Activated T-cell treated with anti-CD3 and anti-CD28 coated beads for 48 hours (primary cell): ENCODE data around the gene TNFSF13.

Experiments used
- DNase-seq: peaks from one replicate; pipeline ENCODE4 v3.0.0-alpha.2; 2020; ENCODE audit warnings: low read depth

Gene TNFSF13, protein sequence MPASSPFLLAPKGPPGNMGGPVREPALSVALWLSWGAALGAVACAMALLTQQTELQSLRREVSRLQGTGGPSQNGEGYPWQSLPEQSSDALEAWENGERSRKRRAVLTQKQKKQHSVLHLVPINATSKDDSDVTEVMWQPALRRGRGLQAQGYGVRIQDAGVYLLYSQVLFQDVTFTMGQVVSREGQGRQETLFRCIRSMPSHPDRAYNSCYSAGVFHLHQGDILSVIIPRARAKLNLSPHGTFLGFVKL

DNA sequence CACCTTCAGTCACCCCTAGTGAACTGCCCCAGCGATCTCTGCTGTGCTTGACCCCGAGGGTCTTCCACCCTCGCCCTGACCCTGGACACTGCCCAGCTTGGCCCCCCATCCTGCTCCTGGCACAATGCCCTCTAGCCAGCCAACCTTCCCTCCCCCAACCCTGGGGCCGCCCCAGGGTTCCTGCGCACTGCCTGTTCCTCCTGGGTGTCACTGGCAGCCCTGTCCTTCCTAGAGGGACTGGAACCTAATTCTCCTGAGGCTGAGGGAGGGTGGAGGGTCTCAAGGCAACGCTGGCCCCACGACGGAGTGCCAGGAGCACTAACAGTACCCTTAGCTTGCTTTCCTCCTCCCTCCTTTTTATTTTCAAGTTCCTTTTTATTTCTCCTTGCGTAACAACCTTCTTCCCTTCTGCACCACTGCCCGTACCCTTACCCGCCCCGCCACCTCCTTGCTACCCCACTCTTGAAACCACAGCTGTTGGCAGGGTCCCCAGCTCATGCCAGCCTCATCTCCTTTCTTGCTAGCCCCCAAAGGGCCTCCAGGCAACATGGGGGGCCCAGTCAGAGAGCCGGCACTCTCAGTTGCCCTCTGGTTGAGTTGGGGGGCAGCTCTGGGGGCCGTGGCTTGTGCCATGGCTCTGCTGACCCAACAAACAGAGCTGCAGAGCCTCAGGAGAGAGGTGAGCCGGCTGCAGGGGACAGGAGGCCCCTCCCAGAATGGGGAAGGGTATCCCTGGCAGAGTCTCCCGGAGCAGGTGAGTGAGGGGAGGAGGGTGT, at the start of gene TNFSF13:
Gene TNFSF13 (plus strand): TSS at position 207 of the 776 bp plus-strand sequence. CDS start 290 bp downstream, at position 497.
- DNase-seq, result no peak

DNA sequence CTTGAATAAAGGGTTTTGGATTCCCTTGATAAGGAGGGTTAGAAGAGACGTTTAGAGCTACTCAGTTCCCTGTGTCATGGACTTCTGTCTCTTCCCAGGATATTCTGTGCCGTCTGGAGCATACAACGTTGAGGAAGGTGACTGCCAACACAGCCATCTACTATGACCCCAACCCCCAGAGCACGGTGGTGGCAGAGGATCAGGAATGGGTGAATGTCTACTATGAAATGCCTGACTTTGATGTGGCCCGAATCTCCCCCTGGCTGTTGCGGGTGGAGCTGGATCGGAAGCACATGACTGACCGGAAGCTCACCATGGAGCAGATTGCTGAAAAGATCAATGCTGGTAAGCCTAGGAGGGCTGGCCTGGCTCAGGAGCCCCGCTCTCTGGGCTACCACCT, 49.7 kb upstream of the TNFSF13 start:
- DNase-seq, result no peak

DNA sequence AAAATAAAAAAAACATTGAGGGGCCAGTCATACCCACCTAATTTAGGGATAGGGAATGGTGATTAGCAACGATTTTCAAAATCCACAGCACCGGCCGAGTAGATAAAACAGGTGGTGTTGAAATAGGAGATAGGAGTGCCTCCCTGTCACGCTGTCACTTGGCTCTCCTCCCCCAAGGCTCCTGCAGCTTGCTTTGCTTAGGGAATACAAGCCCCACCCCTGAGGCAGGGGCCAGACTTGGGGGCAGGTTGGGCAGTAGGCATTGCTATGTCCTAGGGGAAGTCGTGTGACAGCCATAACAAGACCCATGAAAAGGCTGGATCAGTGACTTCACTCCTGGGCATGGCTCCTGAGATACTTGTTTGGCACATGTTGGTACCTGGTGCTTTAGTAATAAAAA, 48.6 kb upstream of the TNFSF13 start:
- DNase-seq, result no peak

DNA sequence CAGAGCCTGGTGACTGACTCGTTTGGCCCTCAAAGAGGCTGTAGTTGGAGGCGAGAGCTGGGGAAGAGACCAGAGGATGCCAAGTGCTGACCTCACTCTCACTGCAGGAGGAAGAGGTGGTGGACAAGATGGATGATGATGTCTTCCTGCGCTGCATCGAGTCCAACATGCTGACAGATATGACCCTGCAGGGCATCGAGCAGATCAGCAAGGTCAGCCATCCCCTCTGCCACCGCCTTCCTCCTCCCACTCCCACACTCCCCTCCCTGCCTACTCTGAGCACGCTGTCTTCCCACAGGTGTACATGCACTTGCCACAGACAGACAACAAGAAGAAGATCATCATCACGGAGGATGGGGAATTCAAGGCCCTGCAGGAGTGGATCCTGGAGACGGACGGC, 47.4 kb upstream of the TNFSF13 start:
- DNase-seq, result no peak

DNA sequence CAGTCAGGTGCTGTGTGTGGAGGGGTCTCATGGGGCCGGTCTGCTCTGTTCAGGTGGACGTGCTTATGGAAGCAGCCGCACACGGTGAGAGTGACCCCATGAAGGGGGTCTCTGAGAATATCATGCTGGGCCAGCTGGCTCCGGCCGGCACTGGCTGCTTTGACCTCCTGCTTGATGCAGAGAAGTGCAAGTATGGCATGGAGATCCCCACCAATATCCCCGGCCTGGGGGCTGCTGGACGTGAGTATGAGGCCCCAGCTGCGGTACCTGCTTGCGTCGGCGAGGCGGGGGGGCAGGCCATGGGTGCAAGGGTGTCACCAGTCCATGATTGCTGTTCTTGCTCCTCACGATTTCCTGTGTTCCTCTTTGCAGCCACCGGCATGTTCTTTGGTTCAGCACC, 46.4 kb upstream of the TNFSF13 start:
- no peak for DNase-seq

DNA sequence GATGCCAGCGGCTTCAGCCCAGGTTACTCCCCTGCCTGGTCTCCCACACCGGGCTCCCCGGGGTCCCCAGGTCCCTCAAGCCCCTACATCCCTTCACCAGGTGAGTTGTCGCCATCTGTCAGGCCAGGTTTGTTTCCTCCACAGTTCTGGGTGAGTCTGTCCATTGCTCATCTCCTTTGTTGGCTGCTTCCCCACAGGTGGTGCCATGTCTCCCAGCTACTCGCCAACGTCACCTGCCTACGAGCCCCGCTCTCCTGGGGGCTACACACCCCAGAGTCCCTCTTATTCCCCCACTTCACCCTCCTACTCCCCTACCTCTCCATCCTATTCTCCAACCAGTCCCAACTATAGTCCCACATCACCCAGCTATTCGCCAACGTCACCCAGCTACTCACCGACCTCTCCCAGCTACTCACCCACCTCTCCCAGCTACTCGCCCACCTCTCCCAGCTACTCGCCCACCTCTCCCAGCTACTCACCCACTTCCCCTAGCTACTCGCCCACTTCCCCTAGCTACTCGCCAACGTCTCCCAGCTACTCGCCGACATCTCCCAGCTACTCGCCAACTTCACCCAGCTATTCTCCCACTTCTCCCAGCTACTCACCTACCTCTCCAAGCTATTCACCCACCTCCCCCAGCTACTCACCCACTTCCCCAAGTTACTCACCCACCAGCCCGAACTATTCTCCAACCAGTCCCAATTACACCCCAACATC, 45.6 kb upstream of the TNFSF13 start:
- DNase-seq, result no peak

DNA sequence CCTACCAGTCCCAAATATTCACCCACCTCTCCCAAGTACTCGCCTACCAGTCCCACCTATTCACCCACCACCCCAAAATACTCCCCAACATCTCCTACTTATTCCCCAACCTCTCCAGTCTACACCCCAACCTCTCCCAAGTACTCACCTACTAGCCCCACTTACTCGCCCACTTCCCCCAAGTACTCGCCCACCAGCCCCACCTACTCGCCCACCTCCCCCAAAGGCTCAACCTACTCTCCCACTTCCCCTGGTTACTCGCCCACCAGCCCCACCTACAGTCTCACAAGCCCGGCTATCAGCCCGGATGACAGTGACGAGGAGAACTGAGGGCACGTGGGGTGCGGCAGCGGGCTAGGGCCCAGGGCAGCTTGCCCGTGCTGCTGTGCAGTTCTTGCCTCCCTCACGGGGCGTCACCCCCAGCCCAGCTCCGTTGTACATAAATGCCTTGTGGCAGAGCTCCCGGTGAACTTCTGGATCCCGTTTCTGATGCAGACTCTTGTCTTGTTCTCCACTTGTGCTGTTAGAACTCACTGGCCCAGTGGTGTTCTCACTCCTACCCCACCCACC, 44.6 kb upstream of the TNFSF13 start:
- DNase-seq, result no peak

DNA sequence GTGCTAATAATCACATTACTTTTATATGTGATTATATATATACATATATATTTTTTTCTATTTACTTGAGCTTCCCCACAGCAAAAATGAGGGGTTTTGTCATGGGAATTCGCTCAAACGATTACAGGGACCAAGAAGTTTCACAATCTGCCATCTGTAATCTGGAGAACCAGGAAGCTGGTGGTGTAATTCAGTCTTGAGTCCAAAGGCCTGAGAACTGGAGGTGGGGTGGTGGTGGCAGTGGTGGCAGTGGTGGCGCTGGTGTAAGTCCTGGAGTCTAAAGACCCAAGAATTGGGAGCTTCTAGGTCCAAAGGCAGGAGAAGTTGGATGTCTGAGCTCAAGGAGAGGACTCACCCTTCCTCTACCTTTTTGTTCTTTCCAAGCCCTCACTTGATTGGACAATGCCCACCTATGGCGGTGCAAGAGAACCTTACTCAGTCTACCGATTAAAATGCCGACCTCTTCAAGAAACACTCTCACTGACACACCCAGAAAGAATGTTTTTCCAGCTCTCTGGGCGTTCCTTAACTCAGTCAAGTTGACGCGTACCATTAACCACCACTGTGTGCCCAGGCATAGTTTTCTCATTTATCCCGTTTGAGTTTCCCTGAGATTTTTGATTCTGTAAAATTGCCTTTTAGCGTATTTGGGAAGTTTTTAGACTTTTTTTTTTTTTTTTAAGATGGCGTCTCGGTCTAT, 42.5 kb upstream of the TNFSF13 start:
- DNase-seq, result no peak

DNA sequence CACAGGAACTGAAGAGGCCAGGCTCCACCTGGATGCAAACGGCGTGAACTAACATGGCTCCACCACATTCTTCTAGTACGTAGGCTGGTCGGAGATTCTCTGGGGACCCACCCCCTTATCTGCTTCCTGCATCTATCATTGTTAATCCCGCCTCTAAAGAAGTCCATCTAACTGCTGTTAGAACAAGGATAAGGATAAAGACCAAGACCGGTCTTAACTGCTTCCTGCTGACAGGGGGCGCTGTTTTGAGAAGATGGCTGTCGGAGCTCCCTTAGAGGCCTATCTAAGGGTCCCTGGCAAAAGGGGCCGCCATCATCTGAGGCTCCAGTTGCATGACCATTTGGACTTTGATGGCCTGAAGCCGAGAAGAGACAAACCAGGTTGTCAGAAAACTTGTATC, 35.5 kb upstream of the TNFSF13 start:
- DNase-seq, result peak; percentile 28

DNA sequence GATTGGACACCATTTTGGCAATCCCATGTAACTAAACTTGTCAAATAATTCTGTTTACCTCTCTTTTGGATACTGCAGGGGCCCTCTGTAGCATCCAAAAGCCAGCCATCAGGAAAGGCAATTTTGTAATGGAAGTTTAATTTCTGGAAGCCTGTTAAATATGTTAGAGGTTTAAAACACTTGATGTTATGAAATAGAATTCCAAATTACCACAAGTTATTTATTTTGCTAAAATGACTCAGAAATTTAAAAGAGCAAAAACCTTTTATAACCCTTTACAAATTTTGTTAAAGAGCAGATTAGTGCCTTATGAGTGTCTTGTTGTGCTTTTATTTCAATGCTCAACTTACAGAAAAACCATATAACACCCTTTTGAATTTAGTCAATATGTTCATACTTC, 29.7 kb upstream of the TNFSF13 start:
- DNase-seq, result no peak

DNA sequence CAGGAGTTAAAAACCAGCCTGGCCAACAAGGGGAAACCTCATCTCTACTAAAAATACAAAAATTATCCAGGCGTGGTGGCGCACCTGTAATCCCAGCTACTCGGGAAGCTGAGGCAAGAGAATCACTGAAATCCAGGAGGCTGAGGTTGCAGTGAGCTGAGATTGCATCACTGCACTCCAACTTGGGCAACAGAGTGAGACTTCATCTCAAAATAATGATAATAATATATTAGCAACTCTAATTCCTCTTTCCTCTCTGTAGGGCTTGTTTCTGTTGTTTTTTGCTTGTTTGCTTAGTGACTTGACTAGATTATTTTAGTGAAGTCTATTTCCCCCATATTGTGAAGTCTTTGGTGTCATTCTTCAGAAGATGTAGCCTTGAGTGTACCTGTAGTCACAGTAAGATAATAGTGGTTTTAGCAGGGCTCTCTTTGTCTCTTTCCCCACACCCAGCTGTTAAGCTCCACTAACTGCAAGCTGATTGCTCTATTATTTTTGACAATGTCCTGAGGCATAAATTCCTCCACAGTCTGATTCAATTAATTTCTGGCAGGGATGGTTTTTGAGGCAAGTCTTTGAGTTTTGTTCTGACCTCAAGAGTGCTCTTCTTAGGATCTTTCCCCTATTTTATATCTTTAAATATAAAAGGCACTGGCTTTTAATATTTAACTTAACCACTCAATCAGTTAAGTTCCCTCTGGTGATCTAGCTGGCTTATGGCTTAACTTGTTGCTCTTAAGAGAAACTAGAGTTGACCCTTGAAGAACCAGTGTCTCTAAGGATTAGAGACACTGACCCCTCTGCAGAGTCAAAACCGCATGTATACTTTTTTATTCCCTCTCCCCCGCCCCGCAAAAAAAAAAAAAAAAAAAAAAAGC, 28.3 kb upstream of the TNFSF13 start:
- DNase-seq, result no peak

DNA sequence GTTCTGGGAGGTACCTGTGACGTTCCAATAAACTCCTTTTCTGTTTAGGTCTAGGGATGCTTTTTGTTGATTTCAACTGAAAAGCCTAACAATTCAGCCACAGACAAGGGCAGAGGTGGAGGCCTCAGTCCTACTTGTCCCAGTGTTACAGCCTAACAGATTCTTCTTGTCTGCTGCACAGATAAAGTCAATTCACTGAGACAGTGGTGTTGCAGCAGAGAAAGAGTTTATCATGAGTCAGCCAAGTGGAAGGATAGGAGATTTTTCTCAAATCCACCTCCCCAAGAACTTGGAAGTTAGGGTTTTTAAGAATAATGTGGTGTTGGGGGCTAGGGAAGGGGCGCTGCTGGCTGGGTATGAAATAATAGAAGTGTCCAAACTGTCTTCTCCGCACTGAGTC, 20.5 kb upstream of the TNFSF13 start:
- DNase-seq, result no peak

DNA sequence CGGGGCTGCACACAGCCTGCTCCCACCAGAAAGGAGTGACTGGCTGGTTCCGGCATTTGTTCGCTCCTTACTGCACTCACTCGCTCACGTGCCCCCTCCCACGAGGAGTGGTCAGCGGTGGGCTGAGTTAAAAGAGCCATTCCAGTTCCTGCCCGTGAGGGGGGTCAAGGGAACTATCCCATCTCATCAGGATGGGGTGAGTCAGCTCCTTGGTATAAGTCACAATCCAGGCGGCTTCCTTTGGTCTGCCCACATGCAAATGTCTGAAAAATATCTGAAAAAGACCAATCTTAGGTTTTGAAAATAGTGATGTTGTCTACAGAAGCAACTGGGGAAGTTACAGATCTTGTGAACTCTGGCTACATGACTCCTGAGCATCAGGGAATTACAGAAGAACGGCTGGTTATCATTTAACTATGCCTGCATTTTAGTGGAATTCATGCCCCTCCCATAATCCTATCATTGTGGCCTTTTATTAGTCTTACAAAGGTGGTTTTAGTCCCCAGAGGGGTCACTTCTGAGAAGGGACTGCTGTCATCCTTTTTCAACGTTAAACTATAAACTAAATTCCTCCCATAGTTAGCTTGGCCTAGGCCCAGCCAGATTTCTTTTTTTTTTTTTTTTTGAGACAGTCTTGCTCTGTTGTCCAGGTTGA, 19.5 kb upstream of the TNFSF13 start:
- DNase-seq, result no peak

DNA sequence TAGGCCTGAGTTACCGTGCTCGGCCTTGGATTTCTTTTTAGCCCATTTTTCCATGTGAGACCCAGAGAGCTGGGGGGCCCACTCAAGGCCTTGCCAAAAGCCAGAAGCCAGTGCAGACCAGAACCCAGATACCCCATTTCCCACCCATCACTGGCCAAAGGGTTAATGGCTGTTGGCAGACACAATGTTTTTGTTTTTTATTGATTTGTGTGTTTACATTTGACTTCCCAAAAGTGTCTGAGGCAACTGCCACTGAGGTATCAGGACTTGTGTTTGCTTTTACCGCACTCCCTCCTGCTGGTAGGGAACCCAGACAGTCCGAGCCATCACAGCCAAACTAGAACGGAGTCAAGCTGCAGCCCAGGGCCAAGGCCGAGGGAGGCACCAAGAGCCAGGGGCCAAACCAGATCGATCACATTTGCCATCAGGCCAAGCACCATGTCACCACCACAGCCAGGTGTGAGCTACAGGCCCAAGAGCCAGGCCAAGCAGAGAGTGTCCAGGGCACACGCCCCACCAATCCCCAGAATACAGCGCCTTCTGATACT, 17.4 kb upstream of the TNFSF13 start:
- no peak for DNase-seq

DNA sequence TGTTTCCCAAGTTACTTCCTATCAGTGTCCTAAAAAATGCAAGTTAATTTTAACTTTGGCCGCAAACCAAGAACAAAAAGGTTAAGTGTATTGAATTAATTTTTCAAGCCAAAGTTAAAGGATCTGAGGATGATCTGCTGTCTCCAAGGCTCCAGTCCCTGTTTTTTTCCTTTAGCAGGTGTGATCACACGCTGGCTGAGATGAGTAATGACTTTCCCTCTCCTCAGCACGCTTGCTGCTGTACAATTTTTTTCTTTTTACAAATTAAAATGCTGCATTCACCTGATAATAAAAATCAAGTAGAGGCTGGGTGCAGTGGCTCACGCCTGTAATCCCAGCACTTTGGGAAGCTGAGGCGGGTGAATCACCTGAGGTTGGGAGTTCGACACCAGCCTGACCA, 13.6 kb upstream of the TNFSF13 start:
- DNase-seq, result no peak

DNA sequence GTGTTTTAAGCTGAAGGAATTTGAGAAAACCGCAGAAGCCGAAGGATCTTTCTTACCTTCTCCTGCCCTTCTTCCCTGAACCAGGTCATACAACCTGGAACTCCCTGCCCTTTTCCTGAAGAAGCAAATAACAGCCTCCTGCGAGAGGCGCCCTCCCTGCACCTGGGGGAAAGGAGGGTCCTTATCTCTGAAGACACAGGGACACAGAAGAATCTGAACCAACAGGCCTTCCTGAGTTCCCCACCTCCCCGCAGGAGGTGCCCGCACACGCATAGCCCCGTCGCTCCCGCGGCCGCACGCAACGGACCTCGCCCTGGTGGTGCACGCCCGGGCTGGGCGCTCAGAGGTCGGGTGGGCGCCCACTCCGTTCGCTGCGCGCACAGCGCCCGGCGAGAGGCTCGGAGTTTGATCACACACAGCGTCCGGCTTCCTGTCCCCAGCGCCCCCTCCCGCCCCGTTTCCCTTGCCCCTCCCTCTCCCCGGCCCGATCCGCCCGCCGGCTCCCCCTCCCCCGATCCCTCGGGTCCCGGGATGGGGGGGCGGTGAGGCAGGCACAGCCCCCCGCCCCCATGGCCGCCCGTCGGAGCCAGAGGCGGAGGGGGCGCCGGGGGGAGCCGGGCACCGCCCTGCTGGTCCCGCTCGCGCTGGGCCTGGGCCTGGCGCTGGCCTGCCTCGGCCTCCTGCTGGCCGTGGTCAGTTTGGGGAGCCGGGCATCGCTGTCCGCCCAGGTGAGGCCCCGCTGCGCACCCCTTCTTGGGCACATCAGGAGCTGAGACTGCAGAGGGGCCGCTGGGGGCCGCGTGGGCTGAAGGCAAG, 9.8 kb upstream of the TNFSF13 start, which contains the start of gene TNFSF12:
Gene TNFSF12 (plus strand): TSS at position 474 of the 816 bp plus-strand sequence. CDS start 96 bp downstream, at position 570.
- peak; percentile 48 for DNase-seq

DNA sequence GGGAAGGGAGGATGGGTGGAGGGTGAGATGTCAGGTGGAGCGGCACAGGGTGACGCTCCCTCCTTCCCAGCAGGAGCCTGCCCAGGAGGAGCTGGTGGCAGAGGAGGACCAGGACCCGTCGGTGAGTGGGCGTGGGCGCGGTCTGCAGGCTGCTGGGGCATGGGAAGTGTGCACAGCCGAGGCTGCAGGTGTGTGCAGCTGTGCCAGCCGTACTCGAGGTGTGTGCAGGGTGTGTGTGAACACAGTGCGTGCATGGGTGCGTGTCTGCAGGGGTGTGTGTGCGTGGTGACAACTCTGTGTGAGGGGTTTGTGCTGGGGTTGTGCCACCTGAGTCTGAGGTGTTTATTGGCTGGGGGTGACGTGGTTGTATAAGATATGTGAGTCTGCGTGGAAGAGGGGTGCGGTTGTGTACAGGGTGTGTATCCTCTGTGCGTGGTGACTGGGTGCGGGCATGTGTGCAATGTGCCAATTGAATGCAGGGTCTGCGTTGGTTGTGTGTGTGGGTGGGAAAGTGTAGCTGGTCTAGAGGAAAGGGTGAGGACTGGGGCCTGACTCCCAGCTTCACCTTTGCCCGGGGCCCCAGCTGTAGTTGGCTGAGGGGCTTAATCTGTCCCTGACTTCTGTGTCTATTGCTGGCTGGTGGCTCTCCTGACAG, 9.0 kb upstream of the TNFSF13 start:
- DNase-seq, result peak; percentile 30

DNA sequence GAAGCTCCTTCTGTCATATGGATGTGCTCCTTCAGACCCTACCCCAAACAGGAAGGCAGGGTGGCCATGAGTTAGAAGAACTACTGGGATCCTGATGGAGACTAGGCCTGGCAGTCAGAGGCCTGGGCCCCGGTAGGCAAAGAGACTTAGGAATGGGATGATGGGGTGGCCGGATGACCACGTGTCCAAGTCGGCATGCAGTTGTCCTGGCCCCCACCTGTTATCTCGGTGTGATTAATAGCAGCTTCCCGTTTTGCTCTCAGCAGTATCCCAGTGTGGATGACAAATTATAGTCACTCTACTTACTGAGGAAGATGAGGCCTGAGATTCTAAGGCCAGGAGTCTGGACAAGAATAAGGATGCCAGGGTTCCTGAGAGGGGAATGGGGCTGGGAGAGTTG, 8.2 kb upstream of the TNFSF13 start:
- DNase-seq, result no peak

DNA sequence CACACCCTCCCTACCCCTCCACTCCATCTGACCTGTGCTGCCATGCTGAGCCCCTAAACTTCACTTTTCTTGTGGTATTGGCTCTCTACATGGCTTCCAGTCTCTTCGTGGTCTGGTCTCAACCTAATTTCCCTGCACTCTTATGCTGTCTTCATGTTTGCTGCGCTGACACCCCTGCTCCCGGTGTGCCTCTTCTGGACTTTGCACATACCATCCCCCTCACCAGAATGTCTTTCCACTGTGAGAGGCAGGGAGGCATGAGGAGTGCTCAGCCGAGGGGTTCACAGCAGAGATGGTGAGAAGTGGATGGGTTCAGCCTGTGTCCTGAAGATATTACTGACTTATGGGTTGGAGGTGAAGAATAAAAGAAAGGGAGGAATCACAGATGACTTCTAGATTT, 7.2 kb upstream of the TNFSF13 start:
- DNase-seq, result no peak
